Ishikawa (cell line): ENCODE results near the gene PA2G4.

Experiments used
- EGR1 ChIP-seq: IDR thresholded peaks from 2 replicates; pipeline ENCODE4 v1.6.1; 2012
- EP300 ChIP-seq: IDR thresholded peaks from 2 replicates; pipeline ENCODE4 v1.6.1; 2012; ENCODE audit warnings: borderline replicate concordance
- RAD21 ChIP-seq: IDR thresholded peaks from 2 replicates; pipeline ENCODE4 v1.6.1; 2012; ENCODE audit warnings: low read depth
- TAF1 ChIP-seq: IDR thresholded peaks from 2 replicates; pipeline ENCODE4 v1.6.1; 2012; ENCODE audit warnings: low read depth, mild to moderate bottlenecking
- TF ChIP-seq, protein P1 (sequence below): IDR thresholded peaks from 2 replicates; pipeline ENCODE4 v1.6.1; 2012
- TF ChIP-seq, protein P2 (sequence below): IDR thresholded peaks from 2 replicates; pipeline ENCODE4 v1.6.1; 2012; ENCODE audit warnings: low read depth, mild to moderate bottlenecking

GRCh38 chr12:56103066-56103711 is 1.2 kb upstream of the PA2G4 start:
- no peak for TF ChIP-seq EP300
- TF ChIP-seq EGR1 = no peak
- TF ChIP-seq, protein P1, sequence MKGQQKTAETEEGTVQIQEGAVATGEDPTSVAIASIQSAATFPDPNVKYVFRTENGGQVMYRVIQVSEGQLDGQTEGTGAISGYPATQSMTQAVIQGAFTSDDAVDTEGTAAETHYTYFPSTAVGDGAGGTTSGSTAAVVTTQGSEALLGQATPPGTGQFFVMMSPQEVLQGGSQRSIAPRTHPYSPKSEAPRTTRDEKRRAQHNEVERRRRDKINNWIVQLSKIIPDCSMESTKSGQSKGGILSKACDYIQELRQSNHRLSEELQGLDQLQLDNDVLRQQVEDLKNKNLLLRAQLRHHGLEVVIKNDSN = no peak
- no peak for TF ChIP-seq RAD21
- no peak for TF ChIP-seq TAF1
- TF ChIP-seq, protein P2, sequence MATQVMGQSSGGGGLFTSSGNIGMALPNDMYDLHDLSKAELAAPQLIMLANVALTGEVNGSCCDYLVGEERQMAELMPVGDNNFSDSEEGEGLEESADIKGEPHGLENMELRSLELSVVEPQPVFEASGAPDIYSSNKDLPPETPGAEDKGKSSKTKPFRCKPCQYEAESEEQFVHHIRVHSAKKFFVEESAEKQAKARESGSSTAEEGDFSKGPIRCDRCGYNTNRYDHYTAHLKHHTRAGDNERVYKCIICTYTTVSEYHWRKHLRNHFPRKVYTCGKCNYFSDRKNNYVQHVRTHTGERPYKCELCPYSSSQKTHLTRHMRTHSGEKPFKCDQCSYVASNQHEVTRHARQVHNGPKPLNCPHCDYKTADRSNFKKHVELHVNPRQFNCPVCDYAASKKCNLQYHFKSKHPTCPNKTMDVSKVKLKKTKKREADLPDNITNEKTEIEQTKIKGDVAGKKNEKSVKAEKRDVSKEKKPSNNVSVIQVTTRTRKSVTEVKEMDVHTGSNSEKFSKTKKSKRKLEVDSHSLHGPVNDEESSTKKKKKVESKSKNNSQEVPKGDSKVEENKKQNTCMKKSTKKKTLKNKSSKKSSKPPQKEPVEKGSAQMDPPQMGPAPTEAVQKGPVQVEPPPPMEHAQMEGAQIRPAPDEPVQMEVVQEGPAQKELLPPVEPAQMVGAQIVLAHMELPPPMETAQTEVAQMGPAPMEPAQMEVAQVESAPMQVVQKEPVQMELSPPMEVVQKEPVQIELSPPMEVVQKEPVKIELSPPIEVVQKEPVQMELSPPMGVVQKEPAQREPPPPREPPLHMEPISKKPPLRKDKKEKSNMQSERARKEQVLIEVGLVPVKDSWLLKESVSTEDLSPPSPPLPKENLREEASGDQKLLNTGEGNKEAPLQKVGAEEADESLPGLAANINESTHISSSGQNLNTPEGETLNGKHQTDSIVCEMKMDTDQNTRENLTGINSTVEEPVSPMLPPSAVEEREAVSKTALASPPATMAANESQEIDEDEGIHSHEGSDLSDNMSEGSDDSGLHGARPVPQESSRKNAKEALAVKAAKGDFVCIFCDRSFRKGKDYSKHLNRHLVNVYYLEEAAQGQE = no peak
